GM23338 (cell line): ENCODE data around the gene TRIP10. TPM values are rescaled to one million over a fixed set of nuclear protein-coding genes. Genes with fewer than 3 reads are reported as not detected.

Experiments used
- ATAC-seq: fragments of 200-7000 bp; cut with Tn5 transposase; 3 replicates; pipeline ENCODE4 v1.9.1; 2020
- DNase-seq: peaks from one replicate; pipeline ENCODE4 v3.0.0-alpha.2; 2015; ENCODE audit warnings: low spot score
- H2AFZ ChIP-seq: fragments of 200-600 bp; sonication (generic); 2 replicates; pipeline ENCODE4 v1.8.0; 2016; ENCODE audit warnings: antibody characterized with exemption, mild to moderate bottlenecking, moderate library complexity
- H3F3A ChIP-seq: fragments of 200-600 bp; sonication (generic); replicated peaks from 2 replicates; pipeline ENCODE4 v1.8.0; 2017; ENCODE audit warnings: antibody characterized with exemption, mixed run types, low read depth
- H3K27ac ChIP-seq: fragments of 200-600 bp; sonication (generic); 2 replicates; pipeline ENCODE4 v1.6.1; 2016; ENCODE audit warnings: low read depth
- H3K27me3 ChIP-seq: fragments of 200-600 bp; sonication (generic); 2 replicates; pipeline ENCODE4 v1.8.0; 2016; ENCODE audit warnings: mild to moderate bottlenecking, mixed run types, moderate library complexity; ENCODE audit not compliant: insufficient read depth
- H3K36me3 ChIP-seq: fragments of 200-600 bp; sonication (generic); 2 replicates; pipeline ENCODE4 v1.8.0; 2016; ENCODE audit warnings: mild to moderate bottlenecking; ENCODE audit not compliant: insufficient read depth
- H3K4me1 ChIP-seq: fragments of 200-600 bp; sonication (generic); 2 replicates; pipeline ENCODE4 v1.8.0; 2016; ENCODE audit warnings: mild to moderate bottlenecking, moderate library complexity; ENCODE audit not compliant: insufficient read depth
- H3K4me2 ChIP-seq: fragments of 200-600 bp; sonication (generic); 2 replicates; pipeline ENCODE4 v1.7.1; 2017; ENCODE audit warnings: mixed run types
- H3K4me3 ChIP-seq: fragments of 200-600 bp; sonication (generic); 2 replicates; pipeline ENCODE4 v1.6.1; 2016; ENCODE audit warnings: mixed run types
- H3K79me2 ChIP-seq: fragments of 200-600 bp; sonication (generic); replicated peaks from 2 replicates; pipeline ENCODE4 v1.8.0; 2017; ENCODE audit warnings: mild to moderate bottlenecking; ENCODE audit not compliant: insufficient read depth
- H3K9me2 ChIP-seq: fragments of 200-600 bp; sonication (generic); 2 replicates; pipeline ENCODE4 v1.8.0; 2017; ENCODE audit not compliant: insufficient read depth
- H4K20me1 ChIP-seq: fragments of 200-600 bp; sonication (generic); replicated peaks from 2 replicates; pipeline ENCODE4 v1.8.0; 2017; ENCODE audit warnings: mild to moderate bottlenecking; ENCODE audit not compliant: insufficient read depth
- H3K27ac Mint-ChIP-seq: 2 replicates; pipeline ENCODE4 v1.8.0; 2020; ENCODE audit warnings: inconsistent platforms, mild to moderate bottlenecking, moderate library complexity, mixed read lengths
- H3K27me3 Mint-ChIP-seq: 3 replicates; pipeline ENCODE4 v1.8.0; 2022; ENCODE audit warnings: low read depth, mild to moderate bottlenecking, moderate library complexity, mixed read lengths, inconsistent platforms; ENCODE audit not compliant: insufficient read depth, poor library complexity
- H3K36me3 Mint-ChIP-seq: 3 replicates; pipeline ENCODE4 v1.8.0; 2021; ENCODE audit warnings: low read depth, mild to moderate bottlenecking, inconsistent platforms, moderate library complexity, mixed read lengths
- H3K4me1 Mint-ChIP-seq: 3 replicates; pipeline ENCODE4 v1.8.0; 2020; ENCODE audit warnings: mild to moderate bottlenecking, inconsistent platforms, mixed read lengths
- H3K4me3 Mint-ChIP-seq: 3 replicates; pipeline ENCODE4 v1.8.0; 2021; ENCODE audit warnings: moderate library complexity, mild to moderate bottlenecking, inconsistent platforms, mixed read lengths
- H3K9me3 Mint-ChIP-seq: 3 replicates; pipeline ENCODE4 v1.8.0; 2020; ENCODE audit warnings: moderate library complexity, mild to moderate bottlenecking, inconsistent platforms, mixed read lengths
- CREB1 ChIP-seq: fragments of 250-450 bp; sonication (Bioruptor Pico); IDR thresholded peaks from 2 replicates; pipeline ENCODE4 v1.5.0; 2020; ENCODE audit warnings: low read depth, mild to moderate bottlenecking, moderate library complexity
- ETS1 ChIP-seq: IDR thresholded peaks from 2 replicates; pipeline ENCODE4 v1.6.1; 2016; ENCODE audit warnings: antibody characterized with exemption
- EZH2 ChIP-seq: fragments of 200-600 bp; sonication (generic); IDR thresholded peaks from one replicate; pipeline ENCODE4 v1.8.0; 2017; ENCODE audit warnings: antibody characterized with exemption, mild to moderate bottlenecking, low read depth; ENCODE audit not compliant: unreplicated experiment
- EZH2phosphoT487 ChIP-seq: fragments of 200-600 bp; sonication (generic); IDR thresholded peaks from one replicate; pipeline ENCODE4 v1.8.1; 2018; ENCODE audit warnings: antibody characterized with exemption; ENCODE audit not compliant: unreplicated experiment
- JUNB ChIP-seq: IDR thresholded peaks from one replicate; pipeline ENCODE4 v1.6.1; 2016; ENCODE audit warnings: antibody characterized with exemption; ENCODE audit not compliant: unreplicated experiment
- NANOG ChIP-seq: IDR thresholded peaks from 2 replicates; pipeline ENCODE4 v1.6.1; 2016; ENCODE audit warnings: antibody characterized with exemption, borderline replicate concordance
- POLR2AphosphoS5 ChIP-seq: IDR thresholded peaks from 2 replicates; pipeline ENCODE4 v1.6.1; 2016; ENCODE audit warnings: antibody characterized with exemption, low read depth
- REST ChIP-seq: IDR thresholded peaks from one replicate; pipeline ENCODE4 v1.6.1; 2018; ENCODE audit warnings: antibody characterized with exemption; ENCODE audit not compliant: unreplicated experiment
- STAT1 ChIP-seq: IDR thresholded peaks from one replicate; pipeline ENCODE4 v1.6.1; 2016; ENCODE audit warnings: antibody characterized with exemption; ENCODE audit not compliant: unreplicated experiment
- ZNF114 ChIP-seq: fragments of 250-450 bp; sonication (Bioruptor Pico); IDR thresholded peaks from 2 replicates; pipeline ENCODE4 v1.5.0; 2020; ENCODE audit warnings: mild to moderate bottlenecking, moderate library complexity
- ZNF331 ChIP-seq: fragments of 250-450 bp; sonication (Bioruptor Pico); IDR thresholded peaks from 2 replicates; pipeline ENCODE4 v1.5.0; 2020; ENCODE audit warnings: low read depth, mild to moderate bottlenecking, moderate library complexity
- polyA plus RNA-seq: library from polyadenylated mRNA; unstranded; fragments of >200 nt; fragmentation: Nextera tagmentation; extraction: Ambion mirVana; gene quantifications from 2 replicates; pipeline ENCODE4 v1.2.1, GENCODE V29; 2016
- total RNA-seq: library from RNA; depleted of rRNA; stranded (reverse); fragments of >200 nt; shearing (Covaris generic); gene quantifications from 2 replicates; pipeline ENCODE4 v1.2.3, GENCODE V29; 2014
- TF ChIP-seq, protein P1 (sequence below): fragments of 250-450 bp; sonication (Bioruptor Pico); IDR thresholded peaks from 2 replicates; pipeline ENCODE4 v1.5.0; 2020; ENCODE audit warnings: mild to moderate bottlenecking, moderate library complexity
- TF ChIP-seq, protein P2 (sequence below), 2 experiments: fragments of 200-600 bp in 1 of 2; sonication (generic) in 1 of 2; conservative IDR thresholded peaks; 2 replicates each; pipeline versions ENCODE4 v1.5.1 to v1.6.1; 2016 to 2017; ENCODE audit warnings: antibody characterized with exemption in 2 of 2, low read depth in 2 of 2, mild to moderate bottlenecking in 2 of 2, moderate library complexity in 1 of 2

TRIP10 gene
- total and polyA plus RNA-seq, 2 experiments from 2014 or later, result 56.8 to 68.5 TPM

DNA sequence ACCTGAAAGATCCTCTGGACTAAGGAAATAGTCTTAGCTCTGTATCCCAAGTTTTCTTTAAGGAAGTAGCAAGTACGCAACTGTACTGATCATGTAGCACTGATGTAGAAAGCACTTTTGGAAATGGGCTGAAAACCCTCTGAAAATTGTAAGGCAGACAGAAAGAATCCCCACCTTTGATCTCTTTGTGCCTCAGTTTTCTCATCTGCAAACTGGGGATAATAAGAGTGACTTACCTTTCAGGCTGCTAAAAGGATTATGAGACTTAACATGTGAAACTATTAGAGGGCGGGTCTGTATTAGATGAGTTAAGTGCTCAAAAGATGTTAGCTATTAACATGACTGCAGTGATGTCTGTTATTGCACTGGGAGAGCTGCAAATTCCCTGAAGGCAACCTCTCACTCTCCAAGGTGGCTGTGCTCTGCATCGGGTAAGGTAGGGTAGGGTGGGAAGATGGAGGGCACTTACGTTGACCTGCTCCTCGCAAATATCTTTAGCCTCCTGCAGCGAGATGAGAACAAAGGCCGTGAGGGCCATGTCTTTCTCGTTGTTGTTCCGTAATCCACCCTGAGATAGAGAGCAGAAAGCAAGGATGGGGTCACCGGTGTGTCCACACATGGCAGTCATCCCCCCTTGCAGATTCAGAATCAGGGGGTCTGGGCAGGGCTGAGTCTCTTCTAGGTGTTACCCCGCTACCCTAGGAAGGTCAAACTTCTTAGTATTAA lies 49.2 kb upstream of the TRIP10 start:
- no peak overlapping the region for H2AFZ ChIP-seq
- Mint-ChIP-seq H3K27me3 (peaks cover 7% of the 10 kb centered on the region), H3K4me1 (no peaks in the 10 kb centered on the region), H3K36me3 (peaks cover 43% of the 10 kb centered on the region), H3K27ac (no peak overlapping the region), H3K4me3 (no peak overlapping the region), H3K9me3 (peaks cover 90% of the 10 kb centered on the region)
- H3K4me3 ChIP-seq, result no peak overlapping the region
- H3K36me3 ChIP-seq, result no peaks in the 10 kb centered on the region
- H4K20me1 ChIP-seq, result no peaks in the 10 kb centered on the region
- H3K9me2 ChIP-seq, result no peaks in the 10 kb centered on the region
- no peak for ATAC-seq
- H3K79me2 ChIP-seq, result no peaks in the 10 kb centered on the region
- no peak for DNase-seq
- H3K4me1 ChIP-seq, result no peaks in the 10 kb centered on the region
- no peak overlapping the region for H3K27ac ChIP-seq
- no peaks in the 10 kb centered on the region for H3F3A ChIP-seq
- no peaks in the 10 kb centered on the region for H3K27me3 ChIP-seq
- TF ChIP-seq REST (no peak), EZH2phosphoT487 (no peak), JUNB (no peak), ZNF114 (CRISPR knock-in tag) (no peak), CREB1 (CRISPR knock-in tag) (no peak), ETS1 (no peak), ZNF331 (no peak), POLR2AphosphoS5 (no peak), STAT1 (no peak), NANOG (no peak), EZH2 (no peak)
- TF ChIP-seq, protein P1, sequence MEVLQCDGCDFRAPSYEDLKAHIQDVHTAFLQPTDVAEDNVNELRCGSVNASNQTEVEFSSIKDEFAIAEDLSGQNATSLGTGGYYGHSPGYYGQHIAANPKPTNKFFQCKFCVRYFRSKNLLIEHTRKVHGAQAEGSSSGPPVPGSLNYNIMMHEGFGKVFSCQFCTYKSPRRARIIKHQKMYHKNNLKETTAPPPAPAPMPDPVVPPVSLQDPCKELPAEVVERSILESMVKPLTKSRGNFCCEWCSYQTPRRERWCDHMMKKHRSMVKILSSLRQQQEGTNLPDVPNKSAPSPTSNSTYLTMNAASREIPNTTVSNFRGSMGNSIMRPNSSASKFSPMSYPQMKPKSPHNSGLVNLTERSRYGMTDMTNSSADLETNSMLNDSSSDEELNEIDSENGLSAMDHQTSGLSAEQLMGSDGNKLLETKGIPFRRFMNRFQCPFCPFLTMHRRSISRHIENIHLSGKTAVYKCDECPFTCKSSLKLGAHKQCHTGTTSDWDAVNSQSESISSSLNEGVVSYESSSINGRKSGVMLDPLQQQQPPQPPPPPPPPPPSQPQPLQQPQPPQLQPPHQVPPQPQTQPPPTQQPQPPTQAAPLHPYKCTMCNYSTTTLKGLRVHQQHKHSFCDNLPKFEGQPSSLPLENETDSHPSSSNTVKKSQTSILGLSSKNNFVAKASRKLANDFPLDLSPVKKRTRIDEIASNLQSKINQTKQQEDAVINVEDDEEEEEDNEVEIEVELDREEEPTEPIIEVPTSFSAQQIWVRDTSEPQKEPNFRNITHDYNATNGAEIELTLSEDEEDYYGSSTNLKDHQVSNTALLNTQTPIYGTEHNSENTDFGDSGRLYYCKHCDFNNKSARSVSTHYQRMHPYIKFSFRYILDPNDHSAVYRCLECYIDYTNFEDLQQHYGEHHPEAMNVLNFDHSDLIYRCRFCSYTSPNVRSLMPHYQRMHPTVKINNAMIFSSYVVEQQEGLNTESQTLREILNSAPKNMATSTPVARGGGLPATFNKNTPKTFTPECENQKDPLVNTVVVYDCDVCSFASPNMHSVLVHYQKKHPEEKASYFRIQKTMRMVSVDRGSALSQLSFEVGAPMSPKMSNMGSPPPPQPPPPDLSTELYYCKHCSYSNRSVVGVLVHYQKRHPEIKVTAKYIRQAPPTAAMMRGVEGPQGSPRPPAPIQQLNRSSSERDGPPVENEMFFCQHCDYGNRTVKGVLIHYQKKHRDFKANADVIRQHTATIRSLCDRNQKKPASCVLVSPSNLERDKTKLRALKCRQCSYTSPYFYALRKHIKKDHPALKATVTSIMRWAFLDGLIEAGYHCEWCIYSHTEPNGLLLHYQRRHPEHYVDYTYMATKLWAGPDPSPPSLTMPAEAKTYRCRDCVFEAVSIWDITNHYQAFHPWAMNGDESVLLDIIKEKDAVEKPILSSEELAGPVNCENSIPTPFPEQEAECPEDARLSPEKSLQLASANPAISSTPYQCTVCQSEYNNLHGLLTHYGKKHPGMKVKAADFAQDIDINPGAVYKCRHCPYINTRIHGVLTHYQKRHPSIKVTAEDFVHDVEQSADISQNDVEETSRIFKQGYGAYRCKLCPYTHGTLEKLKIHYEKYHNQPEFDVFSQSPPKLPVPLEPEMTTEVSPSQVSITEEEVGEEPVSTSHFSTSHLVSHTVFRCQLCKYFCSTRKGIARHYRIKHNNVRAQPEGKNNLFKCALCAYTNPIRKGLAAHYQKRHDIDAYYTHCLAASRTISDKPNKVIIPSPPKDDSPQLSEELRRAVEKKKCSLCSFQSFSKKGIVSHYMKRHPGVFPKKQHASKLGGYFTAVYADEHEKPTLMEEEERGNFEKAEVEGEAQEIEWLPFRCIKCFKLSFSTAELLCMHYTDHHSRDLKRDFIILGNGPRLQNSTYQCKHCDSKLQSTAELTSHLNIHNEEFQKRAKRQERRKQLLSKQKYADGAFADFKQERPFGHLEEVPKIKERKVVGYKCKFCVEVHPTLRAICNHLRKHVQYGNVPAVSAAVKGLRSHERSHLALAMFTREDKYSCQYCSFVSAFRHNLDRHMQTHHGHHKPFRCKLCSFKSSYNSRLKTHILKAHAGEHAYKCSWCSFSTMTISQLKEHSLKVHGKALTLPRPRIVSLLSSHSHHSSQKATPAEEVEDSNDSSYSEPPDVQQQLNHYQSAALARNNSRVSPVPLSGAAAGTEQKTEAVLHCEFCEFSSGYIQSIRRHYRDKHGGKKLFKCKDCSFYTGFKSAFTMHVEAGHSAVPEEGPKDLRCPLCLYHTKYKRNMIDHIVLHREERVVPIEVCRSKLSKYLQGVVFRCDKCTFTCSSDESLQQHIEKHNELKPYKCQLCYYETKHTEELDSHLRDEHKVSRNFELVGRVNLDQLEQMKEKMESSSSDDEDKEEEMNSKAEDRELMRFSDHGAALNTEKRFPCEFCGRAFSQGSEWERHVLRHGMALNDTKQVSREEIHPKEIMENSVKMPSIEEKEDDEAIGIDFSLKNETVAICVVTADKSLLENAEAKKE (CRISPR knock-in tag), result no peak
- TF ChIP-seq, protein P2, sequence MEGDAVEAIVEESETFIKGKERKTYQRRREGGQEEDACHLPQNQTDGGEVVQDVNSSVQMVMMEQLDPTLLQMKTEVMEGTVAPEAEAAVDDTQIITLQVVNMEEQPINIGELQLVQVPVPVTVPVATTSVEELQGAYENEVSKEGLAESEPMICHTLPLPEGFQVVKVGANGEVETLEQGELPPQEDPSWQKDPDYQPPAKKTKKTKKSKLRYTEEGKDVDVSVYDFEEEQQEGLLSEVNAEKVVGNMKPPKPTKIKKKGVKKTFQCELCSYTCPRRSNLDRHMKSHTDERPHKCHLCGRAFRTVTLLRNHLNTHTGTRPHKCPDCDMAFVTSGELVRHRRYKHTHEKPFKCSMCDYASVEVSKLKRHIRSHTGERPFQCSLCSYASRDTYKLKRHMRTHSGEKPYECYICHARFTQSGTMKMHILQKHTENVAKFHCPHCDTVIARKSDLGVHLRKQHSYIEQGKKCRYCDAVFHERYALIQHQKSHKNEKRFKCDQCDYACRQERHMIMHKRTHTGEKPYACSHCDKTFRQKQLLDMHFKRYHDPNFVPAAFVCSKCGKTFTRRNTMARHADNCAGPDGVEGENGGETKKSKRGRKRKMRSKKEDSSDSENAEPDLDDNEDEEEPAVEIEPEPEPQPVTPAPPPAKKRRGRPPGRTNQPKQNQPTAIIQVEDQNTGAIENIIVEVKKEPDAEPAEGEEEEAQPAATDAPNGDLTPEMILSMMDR (conservative IDR thresholded peaks at IDR 0.05; ENCODE audit: low read depth in 2 of 2), result no peak
- no peak overlapping the region for H3K4me2 ChIP-seq
